Heart left ventricle (tissue), 16 donors: ENCODE results near the gene MDK. TPM values are rescaled to one million over a fixed set of nuclear protein-coding genes. Genes with fewer than 3 reads are reported as not detected.

Experiments used
- ATAC-seq, 4 donors: fragments of 200-7000 bp; cut with Tn5 transposase; one replicate each; pipeline ENCODE4 v1.9.1; 2020 to 2022; ENCODE audit warnings: moderate library complexity in 4 of 4, mild to moderate bottlenecking in 3 of 4, moderate number of reproducible peaks in 1 of 4
- DNase-seq, 5 donors: peaks; one replicate each; pipeline ENCODE4 v3.0.0-alpha.2; 2020
- H3K27ac ChIP-seq, 12 donors: fragments of 200-600 bp; sonication (generic) in 4 of 12; one replicate each; pipeline versions ENCODE4 v1.5.0 to v1.8.0; 2016 to 2022; ENCODE audit warnings: mild to moderate bottlenecking in 2 of 12
- H3K27me3 ChIP-seq, 9 donors: fragments of 200-600 bp; sonication (generic) in 2 of 9; one replicate each; pipeline versions ENCODE4 v1.5.1 to v1.8.0; 2016 to 2022; ENCODE audit warnings: mild to moderate bottlenecking in 3 of 9
- H3K36me3 ChIP-seq, 9 donors: fragments of 200-600 bp; sonication (generic) in 2 of 9; one replicate each; pipeline versions ENCODE4 v1.5.0 to v1.8.0; 2018 to 2022; ENCODE audit warnings: mild to moderate bottlenecking in 2 of 9
- H3K4me1 ChIP-seq, 12 donors: fragments of 200-600 bp; sonication (generic) in 4 of 12; one replicate each; pipeline versions ENCODE4 v1.5.0 to v1.8.0; 2016 to 2022; ENCODE audit warnings: mild to moderate bottlenecking in 3 of 12
- H3K4me3 ChIP-seq, 12 donors: fragments of 200-600 bp; sonication (generic) in 4 of 12; one replicate each; pipeline versions ENCODE4 v1.5.0 to v1.8.0; 2017 to 2022; ENCODE audit warnings: mild to moderate bottlenecking in 9 of 12, moderate library complexity in 4 of 12
- H3K9me3 ChIP-seq, 12 donors: fragments of 200-600 bp; sonication (generic) in 4 of 12; one replicate each; pipeline versions ENCODE4 v1.5.0 to v1.8.0; 2016 to 2022; ENCODE audit warnings: mild to moderate bottlenecking in 1 of 12
- POLR2A ChIP-seq, 2 donors: fragments of 450-650 bp; IDR thresholded peaks; one replicate each; pipeline ENCODE4 v1.6.1; 2017; ENCODE audit warnings: antibody characterized with exemption in 2 of 2, mild to moderate bottlenecking in 2 of 2, moderate library complexity in 2 of 2
- WGBS, 4 donors: extraction: QIAGEN DNeasy Blood & Tissue Kit in 2 of 4; methylation state at CpG; one replicate each; pipeline versions ENCODE4 v1.1.5 to v1.1.7; 2013 to 2018; 5-methylcytosine and 5-hydroxymethylcytosine counted together
- intact Hi-C, 10 donors: fragments of 100-400 bp; cut with DNase I; formaldehyde crosslinking; loops; one replicate each; pipeline versions ENCODE4 v1.11.1 to v1.14.2; 2022
- polyA plus RNA-seq, 2 donors: library from polyadenylated mRNA; stranded (reverse); fragments of 200-250 nt; gene quantifications; one replicate each; pipeline ENCODE4 v1.2.3, GENCODE V29; 2013
- total RNA-seq, 9 donors: library from RNA; depleted of rRNA in 2 of 9; stranded (reverse); fragments of >200 nt in 2 of 9; fragmentation: NEBNext Ultra II Directional in 3 of 9; extraction: Animal tissue kit (Norgen Biotek cat#: 25700) in 3 of 9; gene quantifications; one replicate each; pipeline versions ENCODE4 v1.1.0 to v1.2.4, GENCODE V29; 2016 to 2023
- TF ChIP-seq, protein P1 (sequence below), 12 donors: fragments of 200-600 bp; sonication (generic) in 4 of 12; IDR thresholded peaks; one replicate each; pipeline versions ENCODE4 v1.5.0 to v1.8.0; 2018 to 2022; ENCODE audit warnings: antibody characterized with exemption in 12 of 12, mild to moderate bottlenecking in 5 of 12
- donor health status: ischemic (EF 13 %, LVEDD 7.1; RV severe dilation, severe dysfunction).
- donor health status: healthy with polysubstance abuse.
- donor health status: DM: no; HTN: yes; CAD: no.
- donor health status: DM: no; HTN: no; CAD: no.
- donor health status: ischemic (EF 25% LVEDD 6.9; RV normal size, moderate dysfunction).
- donor health status: ischemic (EF 25% LVEDD 5.7; RV mildly dilated, moderate dysfunction).
- donor health status: healthy.
- donor health status: DM: yes; HTN: yes; CAD: no.
- donor health status: ischemic (EF 35%, LVEDD 5.7; RV mildly dilated, moderate dysfunction).
- donor health status: nonischemic (EF 11% LVEDD 7.7; RV severe dilation, severe dysfunction).
- donor health status: DM: yes; HTN: yes; CAD: no.
- donor health status: PGD.
- donor health status: ischemic (EF 29% LVEDD 5.4; RV normal size, mild dysfunction).
- donor health status: nonischemic (EF 23%, LVEDD 6.1; RV moderate dilation, normal function).

Gene MDK
- total and polyA plus RNA-seq, 11 donors: 1.9 to 26.5 (median 5.4) TPM

- 73 to 78% (median 75%) methylated on average over 3 of the region's 3 CpGs; no CpG with 5 or more reads in 1 of the 4 donors for WGBS, 4 donors
- TF ChIP-seq POLR2A (IDR thresholded peaks at IDR 0.05): no peak
- TF ChIP-seq, protein P1, sequence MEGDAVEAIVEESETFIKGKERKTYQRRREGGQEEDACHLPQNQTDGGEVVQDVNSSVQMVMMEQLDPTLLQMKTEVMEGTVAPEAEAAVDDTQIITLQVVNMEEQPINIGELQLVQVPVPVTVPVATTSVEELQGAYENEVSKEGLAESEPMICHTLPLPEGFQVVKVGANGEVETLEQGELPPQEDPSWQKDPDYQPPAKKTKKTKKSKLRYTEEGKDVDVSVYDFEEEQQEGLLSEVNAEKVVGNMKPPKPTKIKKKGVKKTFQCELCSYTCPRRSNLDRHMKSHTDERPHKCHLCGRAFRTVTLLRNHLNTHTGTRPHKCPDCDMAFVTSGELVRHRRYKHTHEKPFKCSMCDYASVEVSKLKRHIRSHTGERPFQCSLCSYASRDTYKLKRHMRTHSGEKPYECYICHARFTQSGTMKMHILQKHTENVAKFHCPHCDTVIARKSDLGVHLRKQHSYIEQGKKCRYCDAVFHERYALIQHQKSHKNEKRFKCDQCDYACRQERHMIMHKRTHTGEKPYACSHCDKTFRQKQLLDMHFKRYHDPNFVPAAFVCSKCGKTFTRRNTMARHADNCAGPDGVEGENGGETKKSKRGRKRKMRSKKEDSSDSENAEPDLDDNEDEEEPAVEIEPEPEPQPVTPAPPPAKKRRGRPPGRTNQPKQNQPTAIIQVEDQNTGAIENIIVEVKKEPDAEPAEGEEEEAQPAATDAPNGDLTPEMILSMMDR (IDR thresholded peaks at IDR 0.05): no peak
- Histone ChIP-seq H3K4me1 (peaks cover 15 to 76% (median 61%) of the 10 kb centered on the region in 12 donors), H3K9me3 (no peaks in the 10 kb centered on the region), H3K4me3 (no peak overlapping the region), H3K27me3 (no peaks in the 10 kb centered on the region), H3K36me3 (peaks cover 0 to 53% (median 19%) of the 10 kb centered on the region in 9 donors), H3K27ac (peak overlapping the region in 6 of 12 donors; percentile 13 to 96 (median 90))
- no peak for DNase-seq
- ATAC-seq: no peak
- intact Hi-C loops: loop anchor here in 4 of 10 donors (2.0 to 5.0 kb wide), 4 partner anchors 14 to 127 kb away; no protein-coding TSS in a partner anchor
Measured at GRCh38 chr11:46364791-46365190, 16.7 kb upstream of the MDK start.

DNA sequence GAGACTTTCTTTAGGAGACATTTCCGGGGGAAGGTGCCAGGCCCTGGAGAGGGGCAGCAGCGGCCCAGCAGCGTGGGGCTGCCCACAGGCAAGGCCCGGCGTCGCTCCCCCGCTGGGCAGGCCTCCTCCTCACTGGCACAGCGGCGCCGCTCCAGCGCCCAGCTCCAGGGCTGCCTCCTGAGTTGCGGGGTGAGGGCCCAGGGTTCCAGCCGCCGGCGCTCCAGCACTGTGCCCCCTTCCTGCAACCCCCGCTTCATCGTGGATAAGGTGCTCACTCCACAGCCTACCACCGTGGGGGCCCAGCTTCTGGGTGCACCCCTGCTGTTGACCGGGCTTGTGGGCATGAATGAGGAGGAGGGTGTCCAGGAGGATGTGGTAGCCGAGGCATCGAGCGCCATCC, 15.2 kb upstream of the MDK start:
- Histone ChIP-seq H3K27me3 (no peaks in the 10 kb centered on the region), H3K27ac (peak overlapping the region in 1 of 12 donors; percentile 93), H3K36me3 (peaks cover 0 to 68% (median 33%) of the 10 kb centered on the region in 9 donors), H3K4me3 (no peak overlapping the region), H3K4me1 (peaks cover 12 to 66% (median 53%) of the 10 kb centered on the region in 12 donors), H3K9me3 (no peaks in the 10 kb centered on the region)
- WGBS, 4 donors: 91 to 93% (median 92%) methylated on average over 13 to 22 of the region's 22 CpGs
- ATAC-seq: no peak
- DNase-seq: no peak
- intact Hi-C loops: loop anchor here in 3 of 10 donors (2.0 to 5.0 kb wide), 3 partner anchors 13 to 129 kb away; no protein-coding TSS in a partner anchor
- TF ChIP-seq POLR2A (IDR thresholded peaks at IDR 0.05): no peak
- TF ChIP-seq, protein P1 (IDR thresholded peaks at IDR 0.05): no peak

GRCh38 chr11:46366661-46367161, 14.8 kb upstream of the MDK start:
- no peak for DNase-seq
- H3K27ac ChIP-seq: peak overlapping the region in 4 of 12 donors; percentile 0 to 46 (median 30)
- intact Hi-C loops: loop anchor here in 3 of 10 donors (2.0 to 5.0 kb wide), 3 partner anchors 14 to 129 kb away; no protein-coding TSS in a partner anchor

More at GRCh38 chr11:46366661-46367161, 14.8 kb upstream of the MDK start:
- Histone ChIP-seq H3K4me3 (no peak overlapping the region), H3K36me3 (peaks cover 0 to 72% (median 37%) of the 10 kb centered on the region in 9 donors), H3K4me1 (peaks cover 12 to 61% (median 49%) of the 10 kb centered on the region in 12 donors), H3K27me3 (no peaks in the 10 kb centered on the region), H3K9me3 (no peaks in the 10 kb centered on the region)
- WGBS, 4 donors: 92 to 95% (median 93%) methylated on average over 21 to 31 of the region's 31 CpGs
- TF ChIP-seq POLR2A (IDR thresholded peaks at IDR 0.05): no peak
- TF ChIP-seq, protein P1 (IDR thresholded peaks at IDR 0.05): no peak
- ATAC-seq: no peak
